Activated CD4-positive, alpha-beta T cell treated with anti-CD3 and anti-CD28 coated beads, Interleukin-2, Interleukin-4, amounts not matched to agents 100 ng/mL and 50 ng/mL, durations not matched to agents 16 hours and 8 hours (primary cell): ENCODE data around the gene CPNE4.

ENCODE experiments used
- DNase-seq: peaks from one replicate; pipeline ENCODE4 v3.0.0-alpha.2; 2020; ENCODE audit warnings: low spot score

CPNE4 gene

DNA sequence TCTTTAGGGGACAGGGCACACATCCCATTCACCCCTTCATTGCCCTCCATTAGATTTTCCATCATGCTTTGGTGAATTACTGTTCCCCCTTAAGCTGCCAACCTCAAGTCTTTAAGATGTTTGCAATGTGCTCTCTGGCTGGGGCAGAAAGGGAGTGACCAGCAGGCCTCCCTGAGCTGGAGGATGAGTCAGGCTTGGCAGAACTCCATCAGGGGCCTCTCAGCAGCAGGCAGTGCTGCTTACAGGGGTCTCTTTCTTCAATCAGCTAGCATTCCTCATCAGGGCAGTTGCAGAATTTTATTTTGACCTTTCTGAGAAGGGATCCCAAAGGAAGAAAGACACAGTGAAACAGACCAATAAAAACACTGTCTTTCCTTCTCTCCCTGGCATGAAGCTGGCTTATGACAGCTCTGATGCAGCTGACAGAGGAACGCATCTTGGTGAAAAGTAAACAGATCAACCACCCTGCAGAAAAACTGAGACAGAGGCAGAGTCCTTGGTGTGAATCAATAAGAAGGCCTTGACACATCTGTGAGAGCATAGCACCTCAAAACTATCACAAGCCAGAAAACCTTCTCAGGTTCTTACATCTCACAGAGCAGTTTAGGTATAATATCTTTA lies 443.3 kb downstream of the CPNE4 start:
- no peak for DNase-seq

DNA sequence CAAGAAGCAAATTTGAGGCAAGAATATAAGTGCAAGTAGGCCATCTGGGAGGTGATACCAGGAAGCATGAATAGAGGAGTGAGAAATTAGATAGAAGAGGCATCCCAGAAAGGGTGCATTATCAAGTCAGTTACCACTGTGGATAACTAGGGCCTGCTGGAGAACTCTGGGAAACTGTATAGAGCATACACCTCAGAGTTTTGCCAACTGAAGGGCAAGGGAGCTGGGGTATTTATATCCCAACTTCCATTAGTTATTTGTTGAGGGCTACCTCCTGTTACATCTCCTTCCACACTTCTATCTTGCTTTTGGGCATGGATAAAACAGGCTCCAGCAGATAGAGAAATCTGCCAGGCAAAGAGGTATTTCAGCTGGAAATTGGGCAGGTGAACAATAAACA lies 448.5 kb downstream of the CPNE4 start:
- DNase-seq, result no peak

DNA sequence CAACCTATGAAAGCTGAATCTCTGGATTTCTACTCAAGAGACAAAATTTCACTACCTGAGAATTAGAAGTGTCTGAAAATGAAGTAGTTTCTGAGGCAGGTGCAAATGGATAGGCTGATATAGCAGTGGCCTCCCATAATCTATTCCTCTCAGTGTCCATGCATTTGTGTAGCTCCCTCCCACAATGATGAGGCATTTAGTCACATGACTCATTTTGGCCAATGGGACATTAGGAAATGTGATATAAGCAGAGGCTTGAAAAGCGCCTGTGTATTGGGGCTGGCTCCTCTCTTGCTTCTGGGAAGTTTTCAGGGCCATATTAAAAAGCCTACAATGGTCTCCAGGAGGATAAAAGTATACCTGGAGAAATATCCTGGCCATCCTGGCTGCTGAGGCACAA lies 452.4 kb downstream of the CPNE4 start:
- no peak for DNase-seq

DNA sequence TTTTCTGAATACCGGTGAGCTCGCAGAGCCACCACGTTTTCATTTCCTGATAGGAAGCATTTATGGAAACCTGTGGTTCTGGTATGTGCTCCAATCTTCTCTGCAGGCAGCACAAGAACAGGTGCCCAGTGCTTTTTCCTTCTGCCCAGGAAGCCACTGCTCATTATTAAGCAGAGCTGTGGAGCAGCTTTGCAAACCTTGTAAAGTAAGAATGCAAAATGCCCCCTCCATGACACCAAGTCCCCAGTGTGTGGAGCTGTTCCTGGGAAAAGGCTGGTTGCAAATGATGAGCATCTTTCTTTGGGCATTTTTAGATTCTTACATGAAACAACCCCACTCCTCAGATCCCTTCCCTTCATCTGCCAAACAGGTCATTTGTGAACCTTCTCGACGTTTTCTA lies 466.4 kb downstream of the CPNE4 start:
- no peak for DNase-seq

- no peak for DNase-seq
Measured at GRCh38 chr3:131564812-131565211, 470.0 kb downstream of the CPNE4 start.

- no peak for DNase-seq
Measured at GRCh38 chr3:131561511-131561910, 473.3 kb downstream of the CPNE4 start.

GRCh38 chr3:131560795-131561194 lies 474.0 kb downstream of the CPNE4 start:
- DNase-seq, result no peak

DNA sequence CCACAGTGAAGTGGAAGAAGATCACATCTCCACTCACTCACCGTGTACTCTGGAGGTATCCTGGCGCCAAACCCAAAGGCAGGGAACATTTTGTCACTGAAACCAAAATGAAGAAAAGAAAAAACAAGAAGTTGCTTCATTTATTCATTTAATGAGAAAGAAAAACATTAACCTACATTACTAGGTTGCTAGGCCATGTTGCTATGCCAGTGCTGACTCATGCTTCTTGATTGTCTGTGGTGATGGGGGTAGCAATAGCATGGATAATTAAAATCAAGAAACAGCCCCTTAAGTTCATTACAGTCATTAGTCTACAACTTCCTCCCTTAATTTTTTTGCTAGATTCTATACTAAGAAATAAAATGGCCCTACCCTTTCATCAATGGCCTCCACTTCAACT lies 479.4 kb downstream of the CPNE4 start:
- DNase-seq, result no peak

- peak; percentile 36 for DNase-seq
Measured at GRCh38 chr3:131553495-131554247, 481.1 kb downstream of the CPNE4 start.

GRCh38 chr3:131551761-131552160 lies 483.1 kb downstream of the CPNE4 start:
- no peak for DNase-seq

- no peak for DNase-seq
Measured at GRCh38 chr3:131550562-131551465, 484.0 kb downstream of the CPNE4 start.

- peak; percentile 18 for DNase-seq
Measured at GRCh38 chr3:131549340-131549739, 485.5 kb downstream of the CPNE4 start.

DNA sequence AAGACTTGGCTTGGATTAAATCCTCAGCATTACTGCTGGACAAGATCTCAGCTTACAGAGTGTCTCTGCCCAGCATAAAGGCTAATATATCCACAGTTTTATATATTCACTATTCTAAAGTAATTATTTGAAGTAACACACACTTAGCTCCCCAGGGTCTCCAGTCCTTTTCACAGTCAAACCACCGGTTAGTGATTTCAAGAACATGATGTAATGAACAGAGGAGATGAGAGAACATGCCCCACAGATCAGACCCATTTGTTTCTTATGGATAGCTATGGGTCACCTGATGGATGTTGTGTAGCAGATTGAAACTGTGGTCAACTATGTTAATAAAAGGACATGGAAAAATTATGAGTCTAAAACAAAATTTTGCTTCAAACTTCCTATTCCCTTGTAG lies 487.2 kb downstream of the CPNE4 start:
- DNase-seq, result peak; percentile 6

GRCh38 chr3:131546441-131546840 lies 488.4 kb downstream of the CPNE4 start:
- no peak for DNase-seq

DNA sequence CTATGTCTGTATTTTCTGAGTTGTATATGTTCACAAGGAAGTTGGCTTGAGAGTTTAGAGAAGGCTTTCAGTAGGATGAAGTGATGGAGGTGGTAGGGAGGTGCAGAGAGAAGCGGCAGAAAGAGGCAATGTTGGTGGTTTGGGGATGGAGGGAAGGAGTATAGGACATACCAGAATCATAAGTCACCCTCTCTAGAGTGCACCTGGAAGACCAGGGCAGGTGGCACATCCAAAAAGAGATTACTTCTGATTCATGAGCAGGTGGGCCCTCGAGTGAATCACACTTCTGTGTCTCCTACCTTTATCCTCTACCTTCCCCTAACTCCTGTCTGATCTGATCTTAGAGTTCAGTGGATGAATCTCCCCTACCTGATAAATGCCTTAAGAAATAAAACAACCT lies 490.3 kb downstream of the CPNE4 start:
- DNase-seq, result no peak

GRCh38 chr3:131543714-131544113 lies 491.1 kb downstream of the CPNE4 start:
- no peak for DNase-seq

- DNase-seq, result no peak
Measured at GRCh38 chr3:131541288-131541687, 493.5 kb downstream of the CPNE4 start.

- DNase-seq, result no peak
Measured at GRCh38 chr3:131540821-131541220, 494.0 kb downstream of the CPNE4 start.

DNA sequence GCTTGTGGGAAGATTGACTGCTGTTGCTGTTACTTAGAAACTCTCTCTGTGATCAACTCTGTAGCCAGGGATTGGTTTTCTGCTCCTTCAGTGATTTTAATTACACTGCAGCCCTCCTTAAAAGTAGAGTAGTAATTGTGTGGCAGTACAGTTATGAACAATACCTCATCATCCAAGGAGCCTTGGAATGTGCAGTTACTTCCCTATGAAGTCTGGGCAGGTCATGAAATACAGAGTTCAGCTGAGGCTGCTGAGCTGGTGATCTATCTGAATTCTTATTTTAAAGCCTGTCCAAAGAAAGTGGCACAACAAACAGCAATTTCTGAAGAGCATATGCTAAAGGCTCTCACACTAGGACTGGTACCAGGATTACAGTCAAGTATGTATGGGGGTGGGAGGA lies 494.7 kb downstream of the CPNE4 start:
- no peak for DNase-seq

DNA sequence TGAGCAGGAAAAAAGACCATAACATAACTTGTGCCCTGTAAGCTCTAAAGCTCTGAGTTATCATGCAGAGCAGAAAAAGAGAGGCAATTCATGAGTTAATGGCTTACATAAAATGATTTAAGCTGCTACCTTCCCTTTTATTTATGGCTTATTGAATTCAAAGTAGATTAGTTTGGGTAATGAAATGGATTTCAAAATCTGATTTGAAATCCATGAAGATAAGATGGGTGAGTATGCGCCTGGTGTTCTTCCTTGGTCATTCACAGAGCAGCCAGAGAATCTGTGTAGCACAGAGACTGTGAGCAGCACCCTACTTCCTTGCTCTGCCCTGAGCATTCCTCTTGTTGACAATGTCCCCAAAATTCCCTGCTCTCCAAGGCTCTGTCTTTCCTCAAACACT lies 495.8 kb downstream of the CPNE4 start:
- DNase-seq, result no peak

- no peak for DNase-seq
Measured at GRCh38 chr3:131537531-131537930, 497.3 kb downstream of the CPNE4 start.

- no peak for DNase-seq
Measured at GRCh38 chr3:131535596-131535995, 499.2 kb downstream of the CPNE4 start.

GRCh38 chr3:131535131-131535530 lies 499.7 kb downstream of the CPNE4 start:
- no peak for DNase-seq
